COLO668 (cell line): ENCODE data around the gene CAMKMT.

Source experiments
- DNase-seq: peaks from one replicate; lab custom pipeline; 2025; ENCODE audit not compliant: unreplicated experiment; lab: John Stamatoyannopoulos, UW

The CAMKMT gene

GRCh38 chr2:44766777-44767176 is 405.0 kb downstream of the CAMKMT start:
- no peak for DNase-seq

- DNase-seq: no peak
Observed at GRCh38 chr2:44767691-44768090, 405.9 kb downstream of the CAMKMT start.

GRCh38 chr2:44768438-44769236 is 406.9 kb downstream of the CAMKMT start:
- DNase-seq: no peak

- DNase-seq: no peak
Observed at GRCh38 chr2:44769349-44770011, 407.7 kb downstream of the CAMKMT start.

GRCh38 chr2:44770221-44771195 is 408.8 kb downstream of the CAMKMT start:
- DNase-seq: no peak

- DNase-seq: no peak
Observed at GRCh38 chr2:44771522-44771921, 409.8 kb downstream of the CAMKMT start.

- DNase-seq: no peak
Observed at GRCh38 chr2:44772131-44772530, 410.4 kb downstream of the CAMKMT start.

- DNase-seq: no peak
Observed at GRCh38 chr2:44772669-44773378, 411.1 kb downstream of the CAMKMT start.

GRCh38 chr2:44774826-44775492 is 413.2 kb downstream of the CAMKMT start:
- no peak for DNase-seq

- DNase-seq: no peak
Observed at GRCh38 chr2:44777036-44777435, 415.3 kb downstream of the CAMKMT start.

GRCh38 chr2:44777537-44777936 is 415.8 kb downstream of the CAMKMT start:
- no peak for DNase-seq

GRCh38 chr2:44778221-44778654 is 416.5 kb downstream of the CAMKMT start:
- DNase-seq: no peak

- DNase-seq: no peak
Observed at GRCh38 chr2:44778671-44779476, 417.1 kb downstream of the CAMKMT start.

GRCh38 chr2:44779793-44780192 is 418.0 kb downstream of the CAMKMT start:
- DNase-seq: no peak

GRCh38 chr2:44780406-44780805 is 418.7 kb downstream of the CAMKMT start:
- DNase-seq: no peak

GRCh38 chr2:44785433-44785832 is 423.7 kb downstream of the CAMKMT start:
- DNase-seq: no peak

- DNase-seq: no peak
Observed at GRCh38 chr2:44786045-44786816, 424.5 kb downstream of the CAMKMT start.

GRCh38 chr2:44786817-44787214 is 425.1 kb downstream of the CAMKMT start:
- no peak for DNase-seq

- no peak for DNase-seq
Observed at GRCh38 chr2:44787663-44788062, 425.9 kb downstream of the CAMKMT start.
